Spleen (tissue), 7 donors: Measurements from ENCODE around the gene TIGD6.

Experiments
- CTCF ChIP-seq, 11 experiments: fragments of 200-600 bp in 7 of 11; fragments of 450-650 bp in 4 of 11; sonication (generic) in 4 of 11; IDR thresholded peaks in 8 of 11; conservative IDR thresholded peaks in 3 of 11; 1 replicate in 7 of 11; 2 replicates in 4 of 11; pipeline versions ENCODE4 v1.4.0 to v1.8.0; 2016 to 2021; ENCODE audit warnings: antibody characterized with exemption in 11 of 11, inconsistent platforms in 4 of 11, mild to moderate bottlenecking in 1 of 11
- POLR2A ChIP-seq, 3 donors: fragments of 450-650 bp; IDR thresholded peaks; one replicate each; pipeline ENCODE4 v1.5.1; 2017; ENCODE audit warnings: antibody characterized with exemption in 3 of 3, mild to moderate bottlenecking in 1 of 3
- POLR2AphosphoS5 ChIP-seq, 3 donors: sonication (generic); formaldehyde crosslinking; IDR thresholded peaks; one replicate each; pipeline ENCODE4 v1.5.1; 2017; ENCODE audit warnings: antibody characterized with exemption in 3 of 3
- donor health status: DM: no; HTN: no; CAD: no; lungs with moderate emphysema.
- donor health status: DM: no; HTN: no; CAD: no.
- donor health status: DM: no; HTN: no; CAD: no.

GRCh38 chr5:150034662-150035061 is 34.2 kb upstream of the TIGD6 start:
- TF ChIP-seq CTCF (IDR thresholded peaks at IDR 0.05 in 8 of 11, conservative IDR thresholded peaks at IDR 0.05 in 3 of 11): no peak
- TF ChIP-seq POLR2A (IDR thresholded peaks at IDR 0.05): no peak
- no peak for TF ChIP-seq POLR2AphosphoS5 (IDR thresholded peaks at IDR 0.05)
